GM12878 (cell line): ENCODE measurements around the gene LENEP. TPM values are rescaled to one million over a fixed set of nuclear protein-coding genes. Genes with fewer than 3 reads are reported as not detected.
A peak's percentile ranks its signal among the peaks of the same experiment; 100 is the strongest.

Source experiments
- CEBPB ChIP-seq, 2 experiments: fragments of 150-350 bp in 1 of 2; IDR thresholded peaks; 2 replicates each; pipeline ENCODE4 v1.6.1; 2012 to 2014; ENCODE audit warnings: low read depth in 2 of 2, low read length in 2 of 2, borderline replicate concordance in 1 of 2, inconsistent platforms in 1 of 2
- GATAD2B ChIP-seq: fragments of 450-650 bp; conservative IDR thresholded peaks from 2 replicates; pipeline ENCODE4 v1.6.1; 2017; ENCODE audit warnings: low read depth, mild to moderate bottlenecking, moderate library complexity
- IKZF1 ChIP-seq: fragments of 450-650 bp; conservative IDR thresholded peaks from 2 replicates; pipeline ENCODE4 v1.6.1; 2017; ENCODE audit warnings: antibody characterized with exemption, mild to moderate bottlenecking
- MTA3 ChIP-seq: IDR thresholded peaks from 2 replicates; pipeline ENCODE4 v1.6.1; 2012; ENCODE audit warnings: low read length, inconsistent platforms, borderline replicate concordance
- RFX5 ChIP-seq: IDR thresholded peaks from 2 replicates; pipeline ENCODE4 v1.6.1; 2011; ENCODE audit warnings: low read depth, low read length, improper control_type of control experiment
- SP1 ChIP-seq: IDR thresholded peaks from one replicate; pipeline ENCODE4 v1.6.1; 2011; ENCODE audit warnings: low read depth, low read length
- STAT3 ChIP-seq: IDR thresholded peaks from 2 replicates; pipeline ENCODE4 v1.6.1; 2011; ENCODE audit warnings: low read depth, low read length, improper control_type of control experiment
- polyA plus RNA-seq, 11 experiments: library from polyadenylated mRNA; depleted of rRNA in 4 of 11; unstranded in 6 of 11; stranded (reverse) in 5 of 11; fragments of >200 nt; fragmentation: Nextera tagmentation in 4 of 11; fragmentation: Illumina TruSeq in 1 of 11; extraction: Ambion mirVana in 4 of 11; extraction: Trizol in 1 of 11; gene quantifications; 1 replicate in 1 of 11; 2 replicates in 10 of 11; pipeline versions ENCODE4 v1.2.1 to v1.2.3, GENCODE V29; 2011 to 2016; ENCODE audit warnings: inconsistent platforms in 2 of 11, missing spikeins in 2 of 11, low read depth in 1 of 11
- total RNA-seq, 4 experiments: library from RNA; depleted of rRNA in 3 of 4; stranded (reverse); fragments of >200 nt in 3 of 4; fragmentation: Illumina TruSeq in 1 of 4; extraction: Trizol in 1 of 4; gene quantifications; 2 replicates each; pipeline versions ENCODE4 v1.2.1 to v1.2.3, GENCODE V29; 2013 to 2021
- TF ChIP-seq, protein P1 (sequence below): fragments of 450-650 bp; IDR thresholded peaks from 2 replicates; pipeline ENCODE4 v1.6.1; 2016; ENCODE audit warnings: mild to moderate bottlenecking, moderate library complexity, borderline replicate concordance
- TF ChIP-seq, protein P2 (sequence below): fragments of 450-650 bp; IDR thresholded peaks from 2 replicates; pipeline ENCODE4 v1.6.1; 2018; ENCODE audit warnings: borderline replicate concordance, mild to moderate bottlenecking; ENCODE audit not compliant: partially characterized antibody
- TF ChIP-seq, protein P3 (sequence below): fragments of 450-650 bp; IDR thresholded peaks from 2 replicates; pipeline ENCODE4 v1.6.1; 2017; ENCODE audit warnings: antibody characterized with exemption, mild to moderate bottlenecking, moderate library complexity
- TF ChIP-seq, protein P4 (sequence below), 3 experiments: IDR thresholded peaks in 2 of 3; conservative IDR thresholded peaks in 1 of 3; 2 replicates each; pipeline ENCODE4 v1.5.1; 2011; ENCODE audit warnings: low read depth in 3 of 3, low read length in 3 of 3, mild to moderate bottlenecking in 3 of 3, control low read depth in 2 of 3, moderate library complexity in 2 of 3, inconsistent platforms in 1 of 3, mixed read lengths in 1 of 3; ENCODE audit not compliant: control insufficient read depth in 2 of 3, insufficient read depth in 1 of 3; ENCODE audit errors: extremely low read depth in 1 of 3
- TF ChIP-seq, protein P5 (sequence below): fragments of 450-650 bp; formaldehyde crosslinking; IDR thresholded peaks from 2 replicates; pipeline ENCODE4 v1.4.0; 2020; ENCODE audit warnings: mild to moderate bottlenecking, moderate library complexity

LENEP gene
- total and polyA plus RNA-seq, 10 of the 15 experiments (the other 5 are each of a cell fraction or from before 2014, with no cell fraction given) = 0.27 to 1.1 (median 0.64) TPM; not detected in 7

DNA sequence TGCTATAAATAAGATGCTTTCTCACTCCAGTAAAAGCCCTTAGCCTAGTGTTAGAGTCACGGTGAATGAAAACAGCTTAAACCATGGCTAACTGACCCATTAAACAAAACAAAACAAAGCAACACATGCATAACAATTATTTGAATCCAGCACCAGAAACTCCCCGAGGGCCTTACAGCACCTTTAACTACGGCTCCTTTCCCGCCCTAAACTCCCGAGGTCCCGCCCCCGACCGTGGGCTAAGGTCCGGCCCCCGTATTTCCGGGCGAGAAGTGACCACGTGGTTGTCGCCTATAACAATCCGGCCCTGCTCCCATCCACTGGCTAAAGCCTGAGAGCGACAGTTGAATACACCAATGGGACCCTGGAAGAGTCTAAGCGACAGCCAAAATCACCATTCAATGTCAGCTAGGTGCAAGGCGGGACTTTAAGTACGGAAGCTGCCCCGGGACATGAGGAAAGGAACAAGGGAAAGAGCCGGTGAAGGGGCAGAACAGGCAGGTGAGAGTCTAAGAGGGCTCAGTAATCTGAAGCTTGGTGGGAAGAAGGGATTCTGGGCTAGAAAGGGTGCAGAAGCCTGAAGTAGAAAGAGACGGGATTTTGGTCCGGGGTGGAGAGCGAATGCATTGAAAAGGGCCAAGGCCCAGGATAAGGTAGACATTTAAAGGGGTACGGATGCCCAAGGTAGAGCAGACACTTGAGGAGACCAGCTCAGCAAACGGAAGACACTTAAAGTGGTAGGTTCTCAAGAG, 10.3 kb upstream of the LENEP start, which contains the start of gene FLAD1 (continued):
- TF ChIP-seq, protein P1, sequence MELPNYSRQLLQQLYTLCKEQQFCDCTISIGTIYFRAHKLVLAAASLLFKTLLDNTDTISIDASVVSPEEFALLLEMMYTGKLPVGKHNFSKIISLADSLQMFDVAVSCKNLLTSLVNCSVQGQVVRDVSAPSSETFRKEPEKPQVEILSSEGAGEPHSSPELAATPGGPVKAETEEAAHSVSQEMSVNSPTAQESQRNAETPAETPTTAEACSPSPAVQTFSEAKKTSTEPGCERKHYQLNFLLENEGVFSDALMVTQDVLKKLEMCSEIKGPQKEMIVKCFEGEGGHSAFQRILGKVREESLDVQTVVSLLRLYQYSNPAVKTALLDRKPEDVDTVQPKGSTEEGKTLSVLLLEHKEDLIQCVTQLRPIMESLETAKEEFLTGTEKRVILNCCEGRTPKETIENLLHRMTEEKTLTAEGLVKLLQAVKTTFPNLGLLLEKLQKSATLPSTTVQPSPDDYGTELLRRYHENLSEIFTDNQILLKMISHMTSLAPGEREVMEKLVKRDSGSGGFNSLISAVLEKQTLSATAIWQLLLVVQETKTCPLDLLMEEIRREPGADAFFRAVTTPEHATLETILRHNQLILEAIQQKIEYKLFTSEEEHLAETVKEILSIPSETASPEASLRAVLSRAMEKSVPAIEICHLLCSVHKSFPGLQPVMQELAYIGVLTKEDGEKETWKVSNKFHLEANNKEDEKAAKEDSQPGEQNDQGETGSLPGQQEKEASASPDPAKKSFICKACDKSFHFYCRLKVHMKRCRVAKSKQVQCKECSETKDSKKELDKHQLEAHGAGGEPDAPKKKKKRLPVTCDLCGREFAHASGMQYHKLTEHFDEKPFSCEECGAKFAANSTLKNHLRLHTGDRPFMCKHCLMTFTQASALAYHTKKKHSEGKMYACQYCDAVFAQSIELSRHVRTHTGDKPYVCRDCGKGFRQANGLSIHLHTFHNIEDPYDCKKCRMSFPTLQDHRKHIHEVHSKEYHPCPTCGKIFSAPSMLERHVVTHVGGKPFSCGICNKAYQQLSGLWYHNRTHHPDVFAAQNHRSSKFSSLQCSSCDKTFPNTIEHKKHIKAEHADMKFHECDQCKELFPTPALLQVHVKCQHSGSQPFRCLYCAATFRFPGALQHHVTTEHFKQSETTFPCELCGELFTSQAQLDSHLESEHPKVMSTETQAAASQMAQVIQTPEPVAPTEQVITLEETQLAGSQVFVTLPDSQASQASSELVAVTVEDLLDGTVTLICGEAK = peak; percentile 97
- TF ChIP-seq, protein P2, sequence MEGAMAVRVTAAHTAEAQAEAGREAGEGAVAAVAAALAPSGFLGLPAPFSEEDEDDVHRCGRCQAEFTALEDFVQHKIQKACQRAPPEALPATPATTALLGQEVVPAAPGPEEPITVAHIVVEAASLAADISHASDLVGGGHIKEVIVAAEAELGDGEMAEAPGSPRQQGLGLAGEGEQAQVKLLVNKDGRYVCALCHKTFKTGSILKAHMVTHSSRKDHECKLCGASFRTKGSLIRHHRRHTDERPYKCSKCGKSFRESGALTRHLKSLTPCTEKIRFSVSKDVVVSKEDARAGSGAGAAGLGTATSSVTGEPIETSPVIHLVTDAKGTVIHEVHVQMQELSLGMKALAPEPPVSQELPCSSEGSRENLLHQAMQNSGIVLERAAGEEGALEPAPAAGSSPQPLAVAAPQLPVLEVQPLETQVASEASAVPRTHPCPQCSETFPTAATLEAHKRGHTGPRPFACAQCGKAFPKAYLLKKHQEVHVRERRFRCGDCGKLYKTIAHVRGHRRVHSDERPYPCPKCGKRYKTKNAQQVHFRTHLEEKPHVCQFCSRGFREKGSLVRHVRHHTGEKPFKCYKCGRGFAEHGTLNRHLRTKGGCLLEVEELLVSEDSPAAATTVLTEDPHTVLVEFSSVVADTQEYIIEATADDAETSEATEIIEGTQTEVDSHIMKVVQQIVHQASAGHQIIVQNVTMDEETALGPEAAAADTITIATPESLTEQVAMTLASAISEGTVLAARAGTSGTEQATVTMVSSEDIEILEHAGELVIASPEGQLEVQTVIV = peak; percentile 96
- TF ChIP-seq GATAD2B (no peak; the same call in 1 of the 2 replicates), CEBPB (IDR thresholded peaks at IDR 0.05; ENCODE audit: borderline replicate concordance in 1 of 2, low read depth in 2 of 2, low read length in 2 of 2) (no peak), SP1 (peak; percentile 99), MTA3 (no peak), IKZF1 (no peak; the same call in 1 of the 2 replicates), STAT3 (no peak), RFX5 (no peak)
- TF ChIP-seq, protein P3, sequence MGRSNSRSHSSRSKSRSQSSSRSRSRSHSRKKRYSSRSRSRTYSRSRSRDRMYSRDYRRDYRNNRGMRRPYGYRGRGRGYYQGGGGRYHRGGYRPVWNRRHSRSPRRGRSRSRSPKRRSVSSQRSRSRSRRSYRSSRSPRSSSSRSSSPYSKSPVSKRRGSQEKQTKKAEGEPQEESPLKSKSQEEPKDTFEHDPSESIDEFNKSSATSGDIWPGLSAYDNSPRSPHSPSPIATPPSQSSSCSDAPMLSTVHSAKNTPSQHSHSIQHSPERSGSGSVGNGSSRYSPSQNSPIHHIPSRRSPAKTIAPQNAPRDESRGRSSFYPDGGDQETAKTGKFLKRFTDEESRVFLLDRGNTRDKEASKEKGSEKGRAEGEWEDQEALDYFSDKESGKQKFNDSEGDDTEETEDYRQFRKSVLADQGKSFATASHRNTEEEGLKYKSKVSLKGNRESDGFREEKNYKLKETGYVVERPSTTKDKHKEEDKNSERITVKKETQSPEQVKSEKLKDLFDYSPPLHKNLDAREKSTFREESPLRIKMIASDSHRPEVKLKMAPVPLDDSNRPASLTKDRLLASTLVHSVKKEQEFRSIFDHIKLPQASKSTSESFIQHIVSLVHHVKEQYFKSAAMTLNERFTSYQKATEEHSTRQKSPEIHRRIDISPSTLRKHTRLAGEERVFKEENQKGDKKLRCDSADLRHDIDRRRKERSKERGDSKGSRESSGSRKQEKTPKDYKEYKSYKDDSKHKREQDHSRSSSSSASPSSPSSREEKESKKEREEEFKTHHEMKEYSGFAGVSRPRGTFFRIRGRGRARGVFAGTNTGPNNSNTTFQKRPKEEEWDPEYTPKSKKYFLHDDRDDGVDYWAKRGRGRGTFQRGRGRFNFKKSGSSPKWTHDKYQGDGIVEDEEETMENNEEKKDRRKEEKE = no peak
- TF ChIP-seq, protein P4, sequence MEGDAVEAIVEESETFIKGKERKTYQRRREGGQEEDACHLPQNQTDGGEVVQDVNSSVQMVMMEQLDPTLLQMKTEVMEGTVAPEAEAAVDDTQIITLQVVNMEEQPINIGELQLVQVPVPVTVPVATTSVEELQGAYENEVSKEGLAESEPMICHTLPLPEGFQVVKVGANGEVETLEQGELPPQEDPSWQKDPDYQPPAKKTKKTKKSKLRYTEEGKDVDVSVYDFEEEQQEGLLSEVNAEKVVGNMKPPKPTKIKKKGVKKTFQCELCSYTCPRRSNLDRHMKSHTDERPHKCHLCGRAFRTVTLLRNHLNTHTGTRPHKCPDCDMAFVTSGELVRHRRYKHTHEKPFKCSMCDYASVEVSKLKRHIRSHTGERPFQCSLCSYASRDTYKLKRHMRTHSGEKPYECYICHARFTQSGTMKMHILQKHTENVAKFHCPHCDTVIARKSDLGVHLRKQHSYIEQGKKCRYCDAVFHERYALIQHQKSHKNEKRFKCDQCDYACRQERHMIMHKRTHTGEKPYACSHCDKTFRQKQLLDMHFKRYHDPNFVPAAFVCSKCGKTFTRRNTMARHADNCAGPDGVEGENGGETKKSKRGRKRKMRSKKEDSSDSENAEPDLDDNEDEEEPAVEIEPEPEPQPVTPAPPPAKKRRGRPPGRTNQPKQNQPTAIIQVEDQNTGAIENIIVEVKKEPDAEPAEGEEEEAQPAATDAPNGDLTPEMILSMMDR (IDR thresholded peaks at IDR 0.05 in 2 of 3, conservative IDR thresholded peaks at IDR 0.05 in 1 of 3; ENCODE audit: control insufficient read depth in 2 of 3, extremely low read depth in 1 of 3, insufficient read depth in 1 of 3, low read depth in 3 of 3, low read length in 3 of 3) = no peak
- TF ChIP-seq, protein P5, sequence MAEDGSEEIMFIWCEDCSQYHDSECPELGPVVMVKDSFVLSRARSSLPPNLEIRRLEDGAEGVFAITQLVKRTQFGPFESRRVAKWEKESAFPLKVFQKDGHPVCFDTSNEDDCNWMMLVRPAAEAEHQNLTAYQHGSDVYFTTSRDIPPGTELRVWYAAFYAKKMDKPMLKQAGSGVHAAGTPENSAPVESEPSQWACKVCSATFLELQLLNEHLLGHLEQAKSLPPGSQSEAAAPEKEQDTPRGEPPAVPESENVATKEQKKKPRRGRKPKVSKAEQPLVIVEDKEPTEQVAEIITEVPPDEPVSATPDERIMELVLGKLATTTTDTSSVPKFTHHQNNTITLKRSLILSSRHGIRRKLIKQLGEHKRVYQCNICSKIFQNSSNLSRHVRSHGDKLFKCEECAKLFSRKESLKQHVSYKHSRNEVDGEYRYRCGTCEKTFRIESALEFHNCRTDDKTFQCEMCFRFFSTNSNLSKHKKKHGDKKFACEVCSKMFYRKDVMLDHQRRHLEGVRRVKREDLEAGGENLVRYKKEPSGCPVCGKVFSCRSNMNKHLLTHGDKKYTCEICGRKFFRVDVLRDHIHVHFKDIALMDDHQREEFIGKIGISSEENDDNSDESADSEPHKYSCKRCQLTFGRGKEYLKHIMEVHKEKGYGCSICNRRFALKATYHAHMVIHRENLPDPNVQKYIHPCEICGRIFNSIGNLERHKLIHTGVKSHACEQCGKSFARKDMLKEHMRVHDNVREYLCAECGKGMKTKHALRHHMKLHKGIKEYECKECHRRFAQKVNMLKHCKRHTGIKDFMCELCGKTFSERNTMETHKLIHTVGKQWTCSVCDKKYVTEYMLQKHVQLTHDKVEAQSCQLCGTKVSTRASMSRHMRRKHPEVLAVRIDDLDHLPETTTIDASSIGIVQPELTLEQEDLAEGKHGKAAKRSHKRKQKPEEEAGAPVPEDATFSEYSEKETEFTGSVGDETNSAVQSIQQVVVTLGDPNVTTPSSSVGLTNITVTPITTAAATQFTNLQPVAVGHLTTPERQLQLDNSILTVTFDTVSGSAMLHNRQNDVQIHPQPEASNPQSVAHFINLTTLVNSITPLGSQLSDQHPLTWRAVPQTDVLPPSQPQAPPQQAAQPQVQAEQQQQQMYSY = no peak
